Measurements from ENCODE around the gene DNAH9.

DNA sequence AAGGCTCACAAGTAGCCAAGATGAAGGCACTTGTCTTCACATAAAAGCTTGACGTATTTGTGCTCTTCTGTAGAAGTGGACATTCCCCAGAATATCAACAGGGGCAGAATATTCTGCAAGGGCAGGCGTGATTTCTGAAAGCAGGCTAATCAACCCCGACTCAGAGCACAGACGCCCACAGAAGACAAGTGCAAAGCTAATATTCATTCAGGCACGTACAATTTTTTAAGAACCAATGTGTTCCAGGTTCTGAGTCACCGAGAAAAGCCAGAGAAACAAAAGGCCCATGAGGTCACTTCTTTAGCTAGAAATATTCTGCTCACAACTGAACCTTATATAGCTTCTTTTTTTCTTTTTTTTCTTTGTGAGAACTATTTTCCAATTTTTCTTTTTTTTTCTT lies 121.6 kb downstream of the DNAH9 start:
- no peak for TF ChIP-seq POLR2A (IDR thresholded peaks at IDR 0.05)
- TF ChIP-seq, protein P1, sequence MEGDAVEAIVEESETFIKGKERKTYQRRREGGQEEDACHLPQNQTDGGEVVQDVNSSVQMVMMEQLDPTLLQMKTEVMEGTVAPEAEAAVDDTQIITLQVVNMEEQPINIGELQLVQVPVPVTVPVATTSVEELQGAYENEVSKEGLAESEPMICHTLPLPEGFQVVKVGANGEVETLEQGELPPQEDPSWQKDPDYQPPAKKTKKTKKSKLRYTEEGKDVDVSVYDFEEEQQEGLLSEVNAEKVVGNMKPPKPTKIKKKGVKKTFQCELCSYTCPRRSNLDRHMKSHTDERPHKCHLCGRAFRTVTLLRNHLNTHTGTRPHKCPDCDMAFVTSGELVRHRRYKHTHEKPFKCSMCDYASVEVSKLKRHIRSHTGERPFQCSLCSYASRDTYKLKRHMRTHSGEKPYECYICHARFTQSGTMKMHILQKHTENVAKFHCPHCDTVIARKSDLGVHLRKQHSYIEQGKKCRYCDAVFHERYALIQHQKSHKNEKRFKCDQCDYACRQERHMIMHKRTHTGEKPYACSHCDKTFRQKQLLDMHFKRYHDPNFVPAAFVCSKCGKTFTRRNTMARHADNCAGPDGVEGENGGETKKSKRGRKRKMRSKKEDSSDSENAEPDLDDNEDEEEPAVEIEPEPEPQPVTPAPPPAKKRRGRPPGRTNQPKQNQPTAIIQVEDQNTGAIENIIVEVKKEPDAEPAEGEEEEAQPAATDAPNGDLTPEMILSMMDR (IDR thresholded peaks at IDR 0.05): no peak
- no peak for TF ChIP-seq POLR2AphosphoS5 (IDR thresholded peaks at IDR 0.05)
